HG02884 (cell line): Measurements from ENCODE around the gene CATSPERE.
"Not testable (repeated sequence)": the region's sequence is repeated elsewhere in the genome, so short reads cannot be mapped to it uniquely, and the experiment has no call there.

Experiments used
- ATAC-seq: cut with Tn5 transposase; IDR thresholded peaks from one replicate; pipeline ENCODE4 v1.9.1; 2021; ENCODE audit warnings: mild to moderate bottlenecking, moderate library complexity; ENCODE audit not compliant: unreplicated experiment

CATSPERE gene

GRCh38 chr1:244659694-244660093 lies 198.6 kb downstream of the CATSPERE start:
- ATAC-seq = no peak

- no peak for ATAC-seq
These were observed 199.5 kb downstream of the CATSPERE start for GRCh38 chr1:244660595-244660994.

- ATAC-seq = not testable (repeated sequence)
These were observed 200.7 kb downstream of the CATSPERE start for GRCh38 chr1:244661569-244662312.

GRCh38 chr1:244662599-244662998 lies 201.5 kb downstream of the CATSPERE start:
- no peak for ATAC-seq

GRCh38 chr1:244664353-244664752 lies 203.3 kb downstream of the CATSPERE start:
- ATAC-seq = no peak

GRCh38 chr1:244665771-244666217 lies 204.7 kb downstream of the CATSPERE start:
- ATAC-seq = peak; percentile 76

- ATAC-seq = not testable (repeated sequence)
These were observed 205.8 kb downstream of the CATSPERE start for GRCh38 chr1:244666672-244667418.

GRCh38 chr1:244667797-244668196 lies 206.7 kb downstream of the CATSPERE start:
- ATAC-seq = no peak

GRCh38 chr1:244672946-244673682 lies 212.0 kb downstream of the CATSPERE start:
- ATAC-seq = no peak

- ATAC-seq = no peak
These were observed 213.4 kb downstream of the CATSPERE start for GRCh38 chr1:244674446-244674845.

GRCh38 chr1:244675167-244675566 lies 214.1 kb downstream of the CATSPERE start:
- ATAC-seq = no peak

GRCh38 chr1:244678697-244679096 lies 217.6 kb downstream of the CATSPERE start:
- no peak for ATAC-seq

- no peak for ATAC-seq
These were observed 219.6 kb downstream of the CATSPERE start for GRCh38 chr1:244680667-244681066.

GRCh38 chr1:244682087-244682486 lies 221.0 kb downstream of the CATSPERE start:
- ATAC-seq = not testable (repeated sequence)
